HT-29 (cell line): ENCODE results near the gene GDF10. TPM values are rescaled to one million over a fixed set of nuclear protein-coding genes. Genes with fewer than 3 reads are reported as not detected.

Experiments used
- DNase-seq: peaks from one replicate; pipeline ENCODE4 v3.0.0-alpha.2; 2015; ENCODE audit warnings: low spot score
- total RNA-seq: library from RNA; depleted of rRNA; stranded (reverse); fragments of >200 nt; shearing (Covaris generic); gene quantifications from 2 replicates; pipeline ENCODE4 v1.2.3, GENCODE V29; 2014; rRNA removed

The GDF10 gene
- total RNA-seq, 1 experiment from 2014 or later, result not detected

GRCh38 chr10:47351899-47352815 is 52.2 kb downstream of the GDF10 start:
- no peak for DNase-seq

- no peak for DNase-seq
These were observed 53.4 kb downstream of the GDF10 start for GRCh38 chr10:47353351-47353750.

GRCh38 chr10:47354165-47354564 is 54.2 kb downstream of the GDF10 start:
- peak; percentile 59 for DNase-seq

- DNase-seq, result no peak
These were observed 54.9 kb downstream of the GDF10 start for GRCh38 chr10:47354900-47355299.

GRCh38 chr10:47356708-47357107 is 56.7 kb downstream of the GDF10 start:
- no peak for DNase-seq

GRCh38 chr10:47357131-47357582 is 57.2 kb downstream of the GDF10 start:
- DNase-seq, result no peak

- DNase-seq, result no peak
These were observed 57.9 kb downstream of the GDF10 start for GRCh38 chr10:47357911-47358310.

- no peak for DNase-seq
These were observed 58.5 kb downstream of the GDF10 start for GRCh38 chr10:47358457-47358856.

GRCh38 chr10:47359101-47359500 is 59.1 kb downstream of the GDF10 start:
- no peak for DNase-seq

- DNase-seq, result no peak
These were observed 59.8 kb downstream of the GDF10 start for GRCh38 chr10:47359626-47360418.

DNA sequence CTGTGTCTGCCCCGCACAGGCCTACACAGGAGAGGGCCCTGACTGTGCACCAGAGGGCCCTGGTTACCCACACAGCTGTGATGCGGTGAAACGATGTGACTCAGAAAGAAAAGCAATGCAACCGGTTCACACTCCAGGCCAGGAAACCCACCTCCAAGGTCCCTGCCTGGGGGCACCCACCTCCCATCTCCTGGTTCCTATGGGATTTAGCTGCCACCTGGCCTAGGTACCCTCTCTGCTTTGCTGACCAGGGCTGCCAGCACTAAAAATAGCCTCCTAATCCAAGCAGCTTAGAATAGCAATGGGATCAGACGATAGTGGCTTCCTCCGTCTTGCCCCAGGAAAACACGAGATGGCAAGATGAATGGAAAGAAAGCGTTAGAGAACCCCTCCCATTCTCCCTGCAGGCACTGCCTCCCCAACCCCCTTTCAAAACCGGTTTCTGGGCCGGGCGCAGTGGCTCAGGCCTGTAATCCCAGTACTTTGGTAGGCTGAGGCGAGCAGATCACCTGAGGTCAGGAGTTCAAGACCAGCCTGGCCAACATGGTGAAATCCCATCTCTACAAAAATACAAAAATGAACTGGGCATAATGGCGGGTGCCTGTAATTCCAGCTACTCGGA is 60.5 kb downstream of the GDF10 start:
- no peak for DNase-seq

DNA sequence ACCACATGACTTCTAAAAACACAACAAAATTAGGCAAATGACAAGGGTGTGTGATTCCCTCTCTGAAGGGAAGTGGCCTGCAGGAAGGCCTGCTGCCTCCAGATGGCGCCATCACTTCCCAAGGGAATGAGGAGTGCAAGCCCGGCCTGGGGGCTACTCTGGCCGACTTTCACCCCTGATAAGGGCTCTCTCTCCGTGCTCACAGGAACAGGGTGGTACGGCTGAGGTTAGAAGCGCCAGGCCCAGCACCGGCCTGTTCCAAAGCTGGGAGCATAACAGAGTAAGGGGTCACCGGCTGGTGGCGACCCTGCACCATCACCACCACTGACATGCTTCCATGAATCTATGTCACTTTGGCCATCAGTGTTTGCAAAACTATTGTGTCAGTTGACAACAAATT is 61.3 kb downstream of the GDF10 start:
- DNase-seq, result peak; percentile 60

- DNase-seq, result no peak
These were observed 62.2 kb downstream of the GDF10 start for GRCh38 chr10:47362199-47362598.

Other genes starting within 250 kb of the GDF10 start
- not detected in 2 replicates for gene GDF2, start 22.3 kb downstream of the GDF10 start, total RNA-seq
- 0.20 TPM in 1 of 2 replicates, not detected in the other for gene RBP3, start 48.2 kb downstream of the GDF10 start, total RNA-seq
- gene ZNF488, start 84.1 kb downstream of the GDF10 start, total RNA-seq, result 6.6 and 6.8 TPM in 2 replicates
- not detected in 2 replicates for gene ANXA8, start 183.9 kb downstream of the GDF10 start, total RNA-seq
- not detected in 2 replicates for gene FAM25G, start 191.5 kb downstream of the GDF10 start, total RNA-seq
- 6.5 and 7.1 TPM in 2 replicates for gene AGAP9, start 223.4 kb downstream of the GDF10 start, total RNA-seq